PC-9 (cell line): ENCODE results near the gene ASB10.

ENCODE experiments used
- CTCF ChIP-seq: fragments of 200-600 bp; sonication (generic); conservative IDR thresholded peaks from 2 replicates; pipeline ENCODE4 v1.6.1; 2017; ENCODE audit warnings: mixed run types, antibody characterized with exemption, mild to moderate bottlenecking, moderate library complexity
- EZH2 ChIP-seq: fragments of 200-600 bp; sonication (generic); IDR thresholded peaks from 2 replicates; pipeline ENCODE4 v1.8.0; 2017; ENCODE audit warnings: antibody characterized with exemption, low read depth

- TF ChIP-seq CTCF (no peak), EZH2 (no peak)
Observed at GRCh38 chr7:151189038-151189437, 2.0 kb upstream of the ASB10 start.
